ENCODE measurements around the gene RABGGTA. TPM values are rescaled to one million over a fixed set of nuclear protein-coding genes. Genes with fewer than 3 reads are reported as not detected.

Gene RABGGTA
- total RNA-seq, 1 experiment from 2014 or later = 25.6 TPM

DNA sequence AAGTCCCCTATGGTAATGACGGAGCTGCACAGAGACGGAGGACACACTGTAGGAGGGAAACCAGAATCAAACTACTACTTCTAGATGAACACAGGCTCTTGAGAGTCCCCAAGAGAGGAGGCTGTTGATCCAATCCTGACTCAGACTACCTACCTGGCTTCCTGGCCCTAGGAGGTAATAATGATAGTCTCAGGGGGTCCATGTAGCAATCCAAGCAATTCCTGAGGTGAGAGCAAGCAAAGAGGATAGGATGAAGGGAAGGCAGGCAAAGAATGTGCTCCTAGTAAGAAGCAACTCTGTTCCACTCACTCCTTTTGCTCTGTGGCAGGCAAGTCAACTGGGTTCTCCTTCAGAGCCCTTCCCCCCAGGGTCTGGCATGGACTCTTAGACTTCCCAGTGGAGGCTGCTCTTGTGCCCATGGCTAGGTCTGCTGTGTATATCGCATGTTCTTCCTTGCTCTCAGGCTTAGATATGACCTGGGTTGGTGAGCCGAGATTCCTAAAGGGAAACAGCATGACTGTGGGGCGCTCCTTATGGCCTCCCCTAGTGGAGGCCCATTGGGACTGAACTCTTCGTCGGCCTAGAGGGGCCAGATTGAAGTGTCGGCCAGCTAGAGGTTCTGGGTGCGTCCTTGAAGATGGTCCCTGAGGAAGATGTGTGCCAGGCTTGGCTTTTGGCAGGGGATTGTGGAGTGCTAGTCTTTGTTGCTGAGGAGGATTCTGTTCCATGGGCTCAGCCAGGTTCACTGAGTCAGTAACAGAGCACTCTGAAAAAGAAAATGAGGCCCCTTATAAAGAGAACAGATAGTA lies 31.1 kb downstream of the RABGGTA start:
- Histone ChIP-seq H2BK15ac (ENCODE audit: low read depth, low read length) (no peak overlapping the region), H3K9me3 (ENCODE audit: control insufficient read depth, low read depth, low read length) (no peaks in the 10 kb centered on the region), H2BK12ac (ENCODE audit: insufficient read length, low read depth, low read length) (no peak overlapping the region), H3K14ac (ENCODE audit: insufficient read depth, low read length) (no peak overlapping the region), H3K79me1 (ENCODE audit: insufficient read depth, low read depth, low read length, poor library complexity, severe bottlenecking) (no peaks in the 10 kb centered on the region), H2BK5ac (ENCODE audit: insufficient read length, low read length) (no peak overlapping the region), H4K5ac (ENCODE audit: insufficient read length, low read depth, low read length) (no peak overlapping the region), H3K4me1 (ENCODE audit: insufficient read depth, low read length) (no peaks in the 10 kb centered on the region), H2AFZ (ENCODE audit: low read length) (no peak overlapping the region), H4K8ac (replicated peaks; ENCODE audit: insufficient read length, low read depth, low read length) (no peak overlapping the region), H3K4me2 (ENCODE audit: insufficient read depth, insufficient read length, low read length) (no peak overlapping the region), H3K23me2 (ENCODE audit: insufficient read length, low read depth, low read length, poor library complexity, severe bottlenecking) (peaks cover 6% of the 10 kb centered on the region), H2AK5ac (ENCODE audit: insufficient read length, low read length) (no peak overlapping the region), H4K91ac (ENCODE audit: insufficient read length, low read depth, low read length) (no peak overlapping the region), H3K27ac (ENCODE audit: insufficient read length, low read depth, low read length) (no peak overlapping the region), H3K79me2 (ENCODE audit: insufficient read depth, low read length) (no peaks in the 10 kb centered on the region), H3K23ac (ENCODE audit: insufficient read length, low read depth, low read length) (no peak overlapping the region), H2BK20ac (ENCODE audit: low read depth, low read length, poor library complexity, severe bottlenecking) (no peak overlapping the region), H3K18ac (ENCODE audit: insufficient read length, low read depth, low read length) (no peak overlapping the region), H3K27me3 (ENCODE audit: insufficient read depth, low read length) (no peaks in the 10 kb centered on the region), H3K9ac (ENCODE audit: extremely low read depth, insufficient read length, low read length) (no peak overlapping the region), H3K4ac (ENCODE audit: low read depth, low read length) (no peak overlapping the region), H3T11ph (ENCODE audit: low read length) (no peak overlapping the region), H4K20me1 (ENCODE audit: control insufficient read depth, insufficient read depth, insufficient read length) (peaks cover 2% of the 10 kb centered on the region), H3K56ac (ENCODE audit: insufficient read length, low read depth, low read length) (no peak overlapping the region), H2BK120ac (ENCODE audit: low read depth, low read length, poor library complexity, severe bottlenecking) (no peak overlapping the region)
- Mint-ChIP-seq H3K27ac (no peak overlapping the region), H3K36me3 (ENCODE audit: insufficient read depth in 1 of 3, low read depth in 3 of 3) (peaks cover 35 to 58% (median 54%) of the 10 kb centered on the region in 3 experiments; a peak in 6 of 7 replicates), H3K4me1 (peaks cover 11 to 12% of the 10 kb centered on the region in 2 experiments), H3K4me3 (peak overlapping the region; percentile 71 to 92), H3K9me3 (no peaks in the 10 kb centered on the region), H3K27me3 (ENCODE audit: low read depth) (peaks cover 6% of the 10 kb centered on the region; the same call in 1 of the 2 replicates)
- WGBS (ENCODE audit: extremely low coverage, insufficient read length, low lambda C conversion rate) = no CpG with 5 or more reads among the region's 9 CpGs
- TF ChIP-seq, protein P1, sequence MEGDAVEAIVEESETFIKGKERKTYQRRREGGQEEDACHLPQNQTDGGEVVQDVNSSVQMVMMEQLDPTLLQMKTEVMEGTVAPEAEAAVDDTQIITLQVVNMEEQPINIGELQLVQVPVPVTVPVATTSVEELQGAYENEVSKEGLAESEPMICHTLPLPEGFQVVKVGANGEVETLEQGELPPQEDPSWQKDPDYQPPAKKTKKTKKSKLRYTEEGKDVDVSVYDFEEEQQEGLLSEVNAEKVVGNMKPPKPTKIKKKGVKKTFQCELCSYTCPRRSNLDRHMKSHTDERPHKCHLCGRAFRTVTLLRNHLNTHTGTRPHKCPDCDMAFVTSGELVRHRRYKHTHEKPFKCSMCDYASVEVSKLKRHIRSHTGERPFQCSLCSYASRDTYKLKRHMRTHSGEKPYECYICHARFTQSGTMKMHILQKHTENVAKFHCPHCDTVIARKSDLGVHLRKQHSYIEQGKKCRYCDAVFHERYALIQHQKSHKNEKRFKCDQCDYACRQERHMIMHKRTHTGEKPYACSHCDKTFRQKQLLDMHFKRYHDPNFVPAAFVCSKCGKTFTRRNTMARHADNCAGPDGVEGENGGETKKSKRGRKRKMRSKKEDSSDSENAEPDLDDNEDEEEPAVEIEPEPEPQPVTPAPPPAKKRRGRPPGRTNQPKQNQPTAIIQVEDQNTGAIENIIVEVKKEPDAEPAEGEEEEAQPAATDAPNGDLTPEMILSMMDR (conservative IDR thresholded peaks at IDR 0.05) = no peak
- DNase-seq = no peak

Measured in H9 (cell line).